SH-SY5Y (cell line): ENCODE measurements around the gene HBM.

Experiments used
- GATA2 ChIP-seq: IDR thresholded peaks from 2 replicates; pipeline ENCODE4 v1.6.1; 2011; ENCODE audit warnings: mild to moderate bottlenecking, low read depth, low read length
- GATA3 ChIP-seq: IDR thresholded peaks from 2 replicates; pipeline ENCODE4 v1.6.1; 2011; ENCODE audit warnings: low read depth, mild to moderate bottlenecking, low read length, moderate library complexity

DNA sequence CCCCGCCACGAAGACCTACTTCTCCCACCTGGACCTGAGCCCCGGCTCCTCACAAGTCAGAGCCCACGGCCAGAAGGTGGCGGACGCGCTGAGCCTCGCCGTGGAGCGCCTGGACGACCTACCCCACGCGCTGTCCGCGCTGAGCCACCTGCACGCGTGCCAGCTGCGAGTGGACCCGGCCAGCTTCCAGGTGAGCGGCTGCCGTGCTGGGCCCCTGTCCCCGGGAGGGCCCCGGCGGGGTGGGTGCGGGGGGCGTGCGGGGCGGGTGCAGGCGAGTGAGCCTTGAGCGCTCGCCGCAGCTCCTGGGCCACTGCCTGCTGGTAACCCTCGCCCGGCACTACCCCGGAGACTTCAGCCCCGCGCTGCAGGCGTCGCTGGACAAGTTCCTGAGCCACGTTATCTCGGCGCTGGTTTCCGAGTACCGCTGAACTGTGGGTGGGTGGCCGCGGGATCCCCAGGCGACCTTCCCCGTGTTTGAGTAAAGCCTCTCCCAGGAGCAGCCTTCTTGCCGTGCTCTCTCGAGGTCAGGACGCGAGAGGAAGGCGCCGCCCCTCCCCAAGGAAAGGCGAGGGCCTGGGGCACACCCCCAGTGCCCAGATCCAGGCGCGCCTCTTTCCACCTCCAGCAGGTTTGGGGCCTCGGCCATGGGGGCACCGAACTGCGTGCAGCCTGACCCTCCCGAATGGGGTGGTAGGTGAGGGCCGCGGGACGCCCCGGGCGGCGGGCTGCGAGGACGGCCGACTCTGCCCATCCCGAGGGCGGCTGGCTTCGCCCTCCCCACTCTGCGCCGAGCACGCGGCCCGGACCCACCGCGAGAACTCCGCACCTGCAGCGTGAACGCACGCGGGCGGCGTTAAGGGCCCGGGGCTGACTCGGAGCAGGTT lies 15.1 kb downstream of the HBM start:
- TF ChIP-seq GATA3 (no peak), GATA2 (no peak)
